Measurements from ENCODE around the gene JPT1.

DNA sequence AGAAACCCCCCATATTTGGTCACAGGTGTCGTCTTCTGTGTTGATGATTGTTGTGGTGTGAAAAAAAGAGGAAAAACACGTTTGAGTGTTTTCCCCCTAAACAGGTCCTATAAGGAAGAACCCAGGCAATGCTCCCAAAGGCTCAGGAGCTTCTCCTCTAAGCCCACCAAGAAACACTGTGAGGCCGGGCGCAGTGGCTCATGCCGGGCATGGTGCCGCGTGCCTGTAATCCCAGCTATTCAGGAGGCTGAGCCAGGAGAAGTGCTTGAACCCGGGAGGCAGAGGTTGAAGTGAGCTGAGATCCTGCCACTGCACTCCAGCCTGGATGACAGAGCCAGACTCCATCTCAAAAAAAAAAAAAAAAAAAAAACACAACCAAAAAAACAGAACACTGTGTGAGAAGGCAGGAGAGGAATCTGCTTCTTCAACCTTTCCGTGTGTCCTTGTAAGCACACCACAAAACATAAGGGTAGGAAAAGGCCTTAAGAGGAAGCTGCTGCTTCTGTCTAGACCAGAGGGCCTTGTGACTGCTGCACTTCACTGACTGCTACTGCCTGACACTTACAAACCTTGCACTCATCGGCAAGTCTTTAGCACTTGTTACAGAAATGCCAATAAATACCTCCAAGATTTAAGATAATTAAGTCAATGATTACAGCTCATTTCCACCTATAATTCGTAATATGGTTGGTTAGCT lies 9.3 kb downstream of the JPT1 start:
- TF ChIP-seq JUN (IDR thresholded peaks at IDR 0.05; ENCODE audit: borderline replicate concordance, insufficient read depth, insufficient read length, low read depth) (no peak), POLR2A (IDR thresholded peaks at IDR 0.05; ENCODE audit: low read depth, low read length) (no peak), FOS (IDR thresholded peaks at IDR 0.05; ENCODE audit: borderline replicate concordance, insufficient read depth, low read length) (no peak)
- TF ChIP-seq, protein P1, sequence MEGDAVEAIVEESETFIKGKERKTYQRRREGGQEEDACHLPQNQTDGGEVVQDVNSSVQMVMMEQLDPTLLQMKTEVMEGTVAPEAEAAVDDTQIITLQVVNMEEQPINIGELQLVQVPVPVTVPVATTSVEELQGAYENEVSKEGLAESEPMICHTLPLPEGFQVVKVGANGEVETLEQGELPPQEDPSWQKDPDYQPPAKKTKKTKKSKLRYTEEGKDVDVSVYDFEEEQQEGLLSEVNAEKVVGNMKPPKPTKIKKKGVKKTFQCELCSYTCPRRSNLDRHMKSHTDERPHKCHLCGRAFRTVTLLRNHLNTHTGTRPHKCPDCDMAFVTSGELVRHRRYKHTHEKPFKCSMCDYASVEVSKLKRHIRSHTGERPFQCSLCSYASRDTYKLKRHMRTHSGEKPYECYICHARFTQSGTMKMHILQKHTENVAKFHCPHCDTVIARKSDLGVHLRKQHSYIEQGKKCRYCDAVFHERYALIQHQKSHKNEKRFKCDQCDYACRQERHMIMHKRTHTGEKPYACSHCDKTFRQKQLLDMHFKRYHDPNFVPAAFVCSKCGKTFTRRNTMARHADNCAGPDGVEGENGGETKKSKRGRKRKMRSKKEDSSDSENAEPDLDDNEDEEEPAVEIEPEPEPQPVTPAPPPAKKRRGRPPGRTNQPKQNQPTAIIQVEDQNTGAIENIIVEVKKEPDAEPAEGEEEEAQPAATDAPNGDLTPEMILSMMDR (IDR thresholded peaks at IDR 0.05; ENCODE audit: extremely low read depth in 1 of 2, insufficient read depth in 1 of 2, low read depth in 1 of 2, low read length in 2 of 2) = no peak
